Activated T-cell treated with anti-CD3 and anti-CD28 coated beads, Interleukin-2, amount 50 U/mL, for 72 hours (primary cell): ENCODE measurements around the gene ENDOU. TPM values are rescaled to one million over a fixed set of nuclear protein-coding genes. Genes with fewer than 3 reads are reported as not detected.
"Not testable (repeated sequence)": the region's sequence is repeated elsewhere in the genome, so short reads cannot be mapped to it uniquely, and the experiment has no call there.

ENCODE experiments used
- ATAC-seq, 2 donors: fragments of 150-1000 bp; cut with Tn5 transposase; replicated peaks in 1 of 2; 2 replicates each; pipeline ENCODE4 v1.10.0; 2021; ENCODE audit warnings: moderate library complexity in 2 of 2, mild to moderate bottlenecking in 1 of 2
- DNase-seq, 2 donors: peaks; one replicate each; pipeline ENCODE4 v3.0.0; 2021 to 2022; ENCODE audit warnings: mixed read lengths in 1 of 2
- H3K27ac Mint-ChIP-seq: one replicate; pipeline ENCODE4 v1.8.0; 2022; ENCODE audit warnings: mild to moderate bottlenecking, moderate library complexity, mixed read lengths
- H3K27me3 Mint-ChIP-seq: one replicate; pipeline ENCODE4 v1.8.0; 2022; ENCODE audit warnings: low read depth, mixed read lengths
- H3K36me3 Mint-ChIP-seq, 2 donors: one replicate each; pipeline ENCODE4 v1.8.0; 2022; ENCODE audit warnings: mixed read lengths in 2 of 2, mild to moderate bottlenecking in 1 of 2; ENCODE audit not compliant: insufficient read depth in 2 of 2
- H3K4me1 Mint-ChIP-seq: one replicate; pipeline ENCODE4 v1.8.0; 2022; ENCODE audit warnings: low read depth, mixed read lengths
- H3K4me3 Mint-ChIP-seq, 2 donors: one replicate each; pipeline ENCODE4 v1.8.0; 2022; ENCODE audit warnings: mild to moderate bottlenecking in 2 of 2, mixed read lengths in 2 of 2, moderate library complexity in 2 of 2
- H3K9me3 Mint-ChIP-seq, 2 donors: one replicate each; pipeline ENCODE4 v1.8.0; 2022; ENCODE audit warnings: mixed read lengths in 2 of 2
- total RNA-seq, 2 donors: library from RNA; stranded (reverse); gene quantifications; one replicate each; pipeline ENCODE4 v1.2.3, GENCODE V29; 2022

ENDOU gene
- total RNA-seq, 2 donors from 2014 or later: 0.26 to 0.44 TPM

- H3K9me3 Mint-ChIP-seq: no peaks in the 10 kb centered on the region
- H3K27ac Mint-ChIP-seq: peak within 1 kb of the TSS; percentile 99
- peaks cover 4 to 21% of the 10 kb centered on the region in 2 donors for H3K36me3 Mint-ChIP-seq
- peak; percentile 95 to 96 for ATAC-seq
- peak; percentile 99 for DNase-seq
- H3K4me3 Mint-ChIP-seq: peak within 1 kb of the TSS; percentile 91 to 99
- H3K27me3 Mint-ChIP-seq: no peaks in the 10 kb centered on the region
- H3K4me1 Mint-ChIP-seq: peaks cover 62% of the 10 kb centered on the region
These were observed 19.5 kb downstream of the ENDOU start, which contains the start of gene RPAP3 for GRCh38 chr12:47705566-47706425. Gene RPAP3 (minus strand): TSS chr12:47706030. CDS start chr12:47702840, 3,190 bp downstream.

- Mint-ChIP-seq H3K27ac (peak overlapping the region; percentile 25), H3K4me1 (peaks cover 62% of the 10 kb centered on the region), H3K9me3 (no peaks in the 10 kb centered on the region), H3K36me3 (peaks cover 7 to 26% of the 10 kb centered on the region in 2 donors), H3K4me3 (peak overlapping the region; percentile 91 to 99), H3K27me3 (no peaks in the 10 kb centered on the region)
- ATAC-seq (no peak), DNase-seq (no peak)
These were observed 20.1 kb downstream of the ENDOU start for GRCh38 chr12:47705229-47705565.

GRCh38 chr12:47704719-47705118 lies 20.6 kb downstream of the ENDOU start:
- H3K27me3 Mint-ChIP-seq: no peaks in the 10 kb centered on the region
- H3K4me1 Mint-ChIP-seq: peaks cover 59% of the 10 kb centered on the region
- H3K9me3 Mint-ChIP-seq: no peaks in the 10 kb centered on the region
- H3K36me3 Mint-ChIP-seq: peaks cover 7 to 28% of the 10 kb centered on the region in 2 donors
- H3K27ac Mint-ChIP-seq: peak overlapping the region; percentile 25
- peak overlapping the region; percentile 91 to 99 for H3K4me3 Mint-ChIP-seq
- no peak for ATAC-seq
- DNase-seq: no peak

- ATAC-seq (no peak), DNase-seq (no peak)
- H3K27me3 Mint-ChIP-seq: no peaks in the 10 kb centered on the region
- H3K9me3 Mint-ChIP-seq: no peaks in the 10 kb centered on the region
- H3K36me3 Mint-ChIP-seq: peaks cover 2 to 20% of the 10 kb centered on the region in 2 donors
- H3K4me1 Mint-ChIP-seq: peaks cover 29% of the 10 kb centered on the region
- no peak overlapping the region for H3K4me3 Mint-ChIP-seq
- H3K27ac Mint-ChIP-seq: no peak overlapping the region
These were observed 25.0 kb downstream of the ENDOU start for GRCh38 chr12:47700263-47700662.

GRCh38 chr12:47698631-47699030 lies 26.7 kb downstream of the ENDOU start:
- DNase-seq: no peak
- Mint-ChIP-seq H3K27ac (no peak overlapping the region), H3K4me1 (peaks cover 14% of the 10 kb centered on the region), H3K4me3 (no peak overlapping the region), H3K9me3 (no peaks in the 10 kb centered on the region), H3K27me3 (no peaks in the 10 kb centered on the region), H3K36me3 (peaks cover 7 to 19% of the 10 kb centered on the region in 2 donors)
- ATAC-seq: no peak

- H3K27ac Mint-ChIP-seq: no peak overlapping the region
- H3K9me3 Mint-ChIP-seq: no peaks in the 10 kb centered on the region
- peaks cover 7 to 19% of the 10 kb centered on the region in 2 donors for H3K36me3 Mint-ChIP-seq
- no peaks in the 10 kb centered on the region for H3K27me3 Mint-ChIP-seq
- peaks cover 8% of the 10 kb centered on the region for H3K4me1 Mint-ChIP-seq
- H3K4me3 Mint-ChIP-seq: no peak overlapping the region
- ATAC-seq (no peak), DNase-seq (no peak)
These were observed 27.2 kb downstream of the ENDOU start for GRCh38 chr12:47698055-47698454.

- H3K36me3 Mint-ChIP-seq: peaks cover 4 to 28% of the 10 kb centered on the region in 2 donors
- H3K4me1 Mint-ChIP-seq: no peaks in the 10 kb centered on the region
- no peaks in the 10 kb centered on the region for H3K9me3 Mint-ChIP-seq
- ATAC-seq: no peak
- DNase-seq: no peak
- H3K27me3 Mint-ChIP-seq: no peaks in the 10 kb centered on the region
- no peak overlapping the region for H3K27ac Mint-ChIP-seq
- no peak overlapping the region for H3K4me3 Mint-ChIP-seq
These were observed 36.1 kb downstream of the ENDOU start for GRCh38 chr12:47689215-47689614.

- Mint-ChIP-seq H3K36me3 (peaks cover 2 to 29% of the 10 kb centered on the region in 2 donors), H3K4me3 (no peak overlapping the region), H3K27ac (no peak overlapping the region), H3K27me3 (no peaks in the 10 kb centered on the region), H3K4me1 (peaks cover 6% of the 10 kb centered on the region), H3K9me3 (no peaks in the 10 kb centered on the region)
- ATAC-seq: no peak
- DNase-seq: no peak
These were observed 37.7 kb downstream of the ENDOU start for GRCh38 chr12:47687636-47688035.

GRCh38 chr12:47686645-47687240 lies 38.5 kb downstream of the ENDOU start:
- no peak overlapping the region for H3K27ac Mint-ChIP-seq
- ATAC-seq: peak; percentile 40 to 49
- H3K4me3 Mint-ChIP-seq: no peak overlapping the region
- no peaks in the 10 kb centered on the region for H3K27me3 Mint-ChIP-seq
- H3K9me3 Mint-ChIP-seq: no peaks in the 10 kb centered on the region
- peaks cover 2 to 22% of the 10 kb centered on the region in 2 donors for H3K36me3 Mint-ChIP-seq
- peak; percentile 27 to 28 for DNase-seq
- peaks cover 6% of the 10 kb centered on the region for H3K4me1 Mint-ChIP-seq

- Mint-ChIP-seq H3K36me3 (peaks cover 7 to 43% of the 10 kb centered on the region in 2 donors), H3K4me1 (peaks cover 12% of the 10 kb centered on the region), H3K9me3 (no peaks in the 10 kb centered on the region), H3K27me3 (no peaks in the 10 kb centered on the region), H3K4me3 (no peak overlapping the region), H3K27ac (no peak overlapping the region)
- DNase-seq: no peak
- no peak for ATAC-seq
These were observed 45.5 kb downstream of the ENDOU start for GRCh38 chr12:47679785-47680184.

GRCh38 chr12:47672068-47672467 lies 53.2 kb downstream of the ENDOU start:
- no peaks in the 10 kb centered on the region for H3K27me3 Mint-ChIP-seq
- H3K36me3 Mint-ChIP-seq: peaks cover 6 to 28% of the 10 kb centered on the region in 2 donors

GRCh38 chr12:47667935-47668334 lies 57.4 kb downstream of the ENDOU start:
- not testable (repeated sequence) for ATAC-seq, DNase-seq, H3K9me3 Mint-ChIP-seq, H3K27ac Mint-ChIP-seq, H3K27me3 Mint-ChIP-seq, H3K4me3 Mint-ChIP-seq
- H3K36me3 Mint-ChIP-seq: peaks cover 9 to 18% of the 10 kb centered on the region in 2 donors
- peaks cover 11% of the 10 kb centered on the region for H3K4me1 Mint-ChIP-seq

More at GRCh38 chr12:47672068-47672467, 53.2 kb downstream of the ENDOU start:
- H3K9me3 Mint-ChIP-seq: no peaks in the 10 kb centered on the region
- no peak for DNase-seq
- no peak overlapping the region for H3K4me3 Mint-ChIP-seq
- ATAC-seq: no peak
- peaks cover 17% of the 10 kb centered on the region for H3K4me1 Mint-ChIP-seq
- H3K27ac Mint-ChIP-seq: no peak overlapping the region
